GM12874 (cell line): Measurements from ENCODE around the gene PLXND1.

ENCODE experiments used
- CTCF ChIP-seq: IDR thresholded peaks from 2 replicates; pipeline ENCODE4 v1.5.1; 2011; ENCODE audit warnings: low read depth, mild to moderate bottlenecking, control low read depth, low read length, moderate library complexity; ENCODE audit not compliant: insufficient read depth

Gene PLXND1

GRCh38 chr3:129548104-129548965 lies 58.1 kb downstream of the PLXND1 start:
- no peak for TF ChIP-seq CTCF

GRCh38 chr3:129547241-129547640 lies 59.2 kb downstream of the PLXND1 start:
- no peak for TF ChIP-seq CTCF

GRCh38 chr3:129543999-129544398 lies 62.5 kb downstream of the PLXND1 start:
- TF ChIP-seq CTCF = no peak

- TF ChIP-seq CTCF = no peak
These were observed 63.2 kb downstream of the PLXND1 start, which contains the start of gene H1-8 for GRCh38 chr3:129543156-129543790. TSS of gene H1-8 (plus strand) at chr3:129543175. CDS start at chr3:129543219, 44 bp downstream.

GRCh38 chr3:129542747-129543146 lies 63.7 kb downstream of the PLXND1 start:
- TF ChIP-seq CTCF = no peak

- no peak for TF ChIP-seq CTCF
These were observed 65.5 kb downstream of the PLXND1 start for GRCh38 chr3:129540776-129541516.

GRCh38 chr3:129539206-129539605 lies 67.3 kb downstream of the PLXND1 start:
- TF ChIP-seq CTCF = no peak
